PC-3 (cell line): ENCODE data around the gene EIF4B. TPM values are rescaled to one million over a fixed set of nuclear protein-coding genes. Genes with fewer than 3 reads are reported as not detected.

Experiments used
- ATAC-seq: fragments of 200-7000 bp; cut with Tn5 transposase; 2 replicates; pipeline ENCODE4 v1.9.1; 2020; ENCODE audit warnings: mild to moderate bottlenecking, moderate library complexity
- BruUV-seq: library from RNA; stranded (reverse); fragments of 400-500 nt; replicated peaks from 2 replicates; lab custom pipeline; 2021; lab: Mats Ljungman, UMichigan
- CTCF ChIA-PET: fragments of 300-600 bp; sonication (Branson Sonifier 250); formaldehyde crosslinking; loops from one replicate; lab custom pipeline; 2022; ENCODE audit warnings: antibody characterized with exemption; lab: Charles Lee
- POLR2A ChIA-PET: fragments of 300-600 bp; sonication (Branson Sonifier 250); formaldehyde crosslinking; loops from one replicate; lab custom pipeline; 2022; ENCODE audit warnings: antibody characterized with exemption; ENCODE audit not compliant: unreplicated experiment; lab: Charles Lee
- DNase-seq: peaks from one replicate; pipeline ENCODE4 v3.0.0-alpha.2; 2015
- H2AFZ ChIP-seq: fragments of 300-600 bp; sonication (generic); 2 replicates; pipeline ENCODE4 v1.6.0; 2016; ENCODE audit warnings: antibody characterized with exemption, low read length
- H3F3A ChIP-seq: fragments of 300-600 bp; sonication (generic); one replicate; pipeline ENCODE4 v1.6.0; 2017; ENCODE audit warnings: antibody characterized with exemption, low read length, control low read depth, mild to moderate bottlenecking; ENCODE audit not compliant: unreplicated experiment
- H3K27ac ChIP-seq: fragments of 300-600 bp; sonication (generic); 2 replicates; pipeline ENCODE4 v1.5.1; 2016; ENCODE audit warnings: mild to moderate bottlenecking, low read length
- H3K27me3 ChIP-seq: fragments of 300-600 bp; sonication (generic); 2 replicates; pipeline ENCODE4 v1.6.1; 2016; ENCODE audit warnings: low read length, mixed read lengths
- H3K36me3 ChIP-seq: fragments of 300-600 bp; sonication (generic); 2 replicates; pipeline ENCODE4 v1.6.1; 2016; ENCODE audit warnings: low read depth, mixed run types, low read length, mixed read lengths
- H3K4me1 ChIP-seq: fragments of 300-600 bp; sonication (generic); 2 replicates; pipeline ENCODE4 v1.5.1; 2016; ENCODE audit warnings: low read length; ENCODE audit not compliant: insufficient read depth
- H3K4me2 ChIP-seq: fragments of 300-600 bp; sonication (generic); 2 replicates; pipeline ENCODE4 v1.6.0; 2016; ENCODE audit warnings: low read length
- H3K4me3 ChIP-seq: fragments of 300-600 bp; sonication (generic); 2 replicates; pipeline ENCODE4 v1.5.1; 2016; ENCODE audit warnings: mild to moderate bottlenecking, low read length, mixed read lengths
- H3K79me2 ChIP-seq: fragments of 300-600 bp; sonication (generic); 2 replicates; pipeline ENCODE4 v1.6.1; 2017; ENCODE audit warnings: low read length, mixed read lengths
- H3K9ac ChIP-seq: fragments of 300-600 bp; sonication (generic); 2 replicates; pipeline ENCODE4 v1.6.0; 2016; ENCODE audit warnings: mild to moderate bottlenecking, low read length
- H3K9me2 ChIP-seq: fragments of 300-600 bp; sonication (generic); replicated peaks from 2 replicates; pipeline ENCODE4 v1.6.1; 2016; ENCODE audit warnings: mixed run types, low read length, mixed read lengths
- H3K9me3 ChIP-seq: fragments of 300-600 bp; sonication (generic); 2 replicates; pipeline ENCODE4 v1.6.1; 2016; ENCODE audit warnings: low read length, mixed read lengths
- H4K20me1 ChIP-seq: fragments of 300-600 bp; sonication (generic); 2 replicates; pipeline ENCODE4 v1.6.1; 2016; ENCODE audit warnings: low read length, mixed read lengths
- CTCF ChIP-seq: fragments of 300-600 bp; sonication (generic); conservative IDR thresholded peaks from 2 replicates; pipeline ENCODE4 v1.5.1; 2017; ENCODE audit warnings: antibody characterized with exemption, low read depth, mild to moderate bottlenecking, low read length
- EZH2 ChIP-seq: fragments of 300-600 bp; sonication (generic); IDR thresholded peaks from one replicate; pipeline ENCODE4 v1.6.1; 2017; ENCODE audit warnings: antibody characterized with exemption, mild to moderate bottlenecking, low read length; ENCODE audit not compliant: unreplicated experiment
- EZH2phosphoT487 ChIP-seq: fragments of 300-600 bp; sonication (generic); IDR thresholded peaks from 2 replicates; pipeline ENCODE4 v1.6.1; 2018; ENCODE audit warnings: mild to moderate bottlenecking, antibody characterized with exemption, low read length, borderline replicate concordance
- intact Hi-C: fragments of 100-400 bp; cut with micrococcal nuclease; formaldehyde crosslinking; loops from 2 replicates; pipeline ENCODE4 v1.9.0; 2023
- total RNA-seq: library from RNA; depleted of rRNA; stranded (reverse); fragments of >200 nt; gene quantifications from 2 replicates; pipeline ENCODE4 v1.2.3, GENCODE V29; 2014

EIF4B gene
- total RNA-seq, 1 experiment from 2014 or later = 424 TPM

GRCh38 chr12:53036802-53037201, 30.5 kb downstream of the EIF4B start:
- H4K20me1 ChIP-seq = 0 out of 2 replicates have a peak, but pooled peaks cover 9% of the 10 kb centered on the region
- DNase-seq (no peak), ATAC-seq (no peak)
- H3F3A ChIP-seq = peaks cover 4% of the 10 kb centered on the region
- H3K4me1 ChIP-seq = no peaks in the 10 kb centered on the region
- H3K9ac ChIP-seq = no peak overlapping the region
- TF ChIP-seq EZH2phosphoT487 = no peak
- no peak for TF ChIP-seq EZH2
- no peak for TF ChIP-seq CTCF
- intact Hi-C loops = no loop called here
- H3K27ac ChIP-seq = no peak overlapping the region
- no peaks in the 10 kb centered on the region for H3K27me3 ChIP-seq
- H3K9me3 ChIP-seq = no peaks in the 10 kb centered on the region
- H3K36me3 ChIP-seq = peaks cover 62% of the 10 kb centered on the region
- no TSS peak for BruUV-seq
- H3K4me2 ChIP-seq = no peak overlapping the region
- ChIA-PET CTCF (no interaction called here), POLR2A (no interaction called here)
- H3K79me2 ChIP-seq = no peaks in the 10 kb centered on the region
- no peak overlapping the region for H2AFZ ChIP-seq
- no peak overlapping the region for H3K4me3 ChIP-seq
- no peaks in the 10 kb centered on the region for H3K9me2 ChIP-seq

GRCh38 chr12:53039851-53040250, 33.6 kb downstream of the EIF4B start:
- no peaks in the 10 kb centered on the region for H4K20me1 ChIP-seq
- no peak overlapping the region for H3K9ac ChIP-seq
- no peak for ATAC-seq
- no peak overlapping the region for H2AFZ ChIP-seq
- POLR2A ChIA-PET = no interaction called here
- no peak overlapping the region for H3K4me2 ChIP-seq
- no peak for TF ChIP-seq CTCF
- no peak for TF ChIP-seq EZH2phosphoT487
- TF ChIP-seq EZH2 = no peak
- H3K4me1 ChIP-seq = no peaks in the 10 kb centered on the region
- peaks cover 44% of the 10 kb centered on the region for H3K36me3 ChIP-seq
- no peak overlapping the region for H3K4me3 ChIP-seq
- H3K9me2 ChIP-seq = no peaks in the 10 kb centered on the region
- H3K27me3 ChIP-seq = no peaks in the 10 kb centered on the region
- no peaks in the 10 kb centered on the region for H3K9me3 ChIP-seq
- DNase-seq = no peak
- peaks cover 4% of the 10 kb centered on the region for H3F3A ChIP-seq
- no peak overlapping the region for H3K27ac ChIP-seq
- H3K79me2 ChIP-seq = no peaks in the 10 kb centered on the region
- intact Hi-C loops = no loop called here
- BruUV-seq = no TSS peak
- CTCF ChIA-PET = no interaction called here

- H3K4me1 ChIP-seq = peaks cover 14% of the 10 kb centered on the region
- no peaks in the 10 kb centered on the region for H3K27me3 ChIP-seq
- H3K4me2 ChIP-seq = no peak overlapping the region
- intact Hi-C loops = no loop called here
- H3K9ac ChIP-seq = no peak overlapping the region
- H3K9me2 ChIP-seq = no peaks in the 10 kb centered on the region
- no peak overlapping the region for H2AFZ ChIP-seq
- ATAC-seq = no peak
- BruUV-seq = no TSS peak
- ChIA-PET CTCF (no interaction called here), POLR2A (interaction anchor here (1.1 kb wide), 1 partner anchor 37 kb away, joined by 7 read pairs; the partner anchor contains the start of gene EIF4B)
- no peaks in the 10 kb centered on the region for H4K20me1 ChIP-seq
- H3K4me3 ChIP-seq = no peak overlapping the region
- peaks cover 5% of the 10 kb centered on the region for H3F3A ChIP-seq
- no peaks in the 10 kb centered on the region for H3K79me2 ChIP-seq
- no peak for DNase-seq
- H3K9me3 ChIP-seq = no peaks in the 10 kb centered on the region
- H3K36me3 ChIP-seq = peaks cover 23% of the 10 kb centered on the region
- TF ChIP-seq EZH2 (no peak), EZH2phosphoT487 (no peak), CTCF (no peak)
- H3K27ac ChIP-seq = no peak overlapping the region
Measured at GRCh38 chr12:53042607-53043454, 36.6 kb downstream of the EIF4B start.
